HG03457 (cell line): ENCODE data around the gene MEG3.
"Not testable (repeated sequence)": the region's sequence is repeated elsewhere in the genome, so short reads cannot be mapped to it uniquely, and the experiment has no call there.

Source experiments
- ATAC-seq: cut with Tn5 transposase; IDR thresholded peaks from one replicate; pipeline ENCODE4 v1.9.1; 2021; ENCODE audit warnings: moderate number of reproducible peaks; ENCODE audit not compliant: unreplicated experiment

MEG3 gene

DNA sequence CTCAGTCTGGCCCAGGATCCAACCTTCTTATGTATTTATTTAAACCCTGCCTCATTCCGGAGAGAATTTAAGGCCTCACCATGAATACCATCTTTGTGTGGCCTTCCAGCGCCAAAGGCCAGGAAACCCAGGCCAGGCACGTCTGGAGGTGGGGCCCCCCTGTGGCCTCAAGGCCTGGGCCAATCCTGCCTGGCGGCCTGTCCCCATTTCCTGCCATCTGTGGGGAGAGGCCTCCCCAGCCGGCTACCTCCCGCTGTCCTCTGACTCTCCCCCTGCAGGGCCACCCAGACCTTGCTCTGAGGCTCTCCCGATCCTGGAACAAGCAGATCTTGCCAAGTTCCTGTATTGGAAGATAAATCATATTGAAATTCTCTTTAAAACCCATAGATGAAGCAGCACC lies 37.4 kb upstream of the MEG3 start:
- ATAC-seq = no peak

DNA sequence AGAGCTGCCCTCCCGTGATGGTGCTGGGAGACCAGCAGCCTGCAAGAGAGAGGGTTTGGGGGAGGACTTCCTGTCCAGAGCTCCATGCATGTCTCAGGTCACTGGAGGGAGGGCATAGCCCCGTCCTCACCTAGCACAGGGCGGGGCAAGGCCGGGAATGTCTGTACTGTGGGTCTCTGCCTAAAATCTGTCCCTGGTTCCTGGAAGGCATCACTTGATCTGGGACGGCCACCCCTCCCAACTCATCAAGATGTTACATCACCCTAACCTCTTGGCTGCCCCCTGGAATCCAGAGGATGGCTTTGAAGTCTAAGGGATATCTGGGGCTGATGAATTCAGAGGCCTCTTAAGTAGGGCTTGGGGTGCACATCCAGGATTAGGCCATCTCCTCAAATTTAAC lies 37.0 kb upstream of the MEG3 start:
- ATAC-seq = no peak

DNA sequence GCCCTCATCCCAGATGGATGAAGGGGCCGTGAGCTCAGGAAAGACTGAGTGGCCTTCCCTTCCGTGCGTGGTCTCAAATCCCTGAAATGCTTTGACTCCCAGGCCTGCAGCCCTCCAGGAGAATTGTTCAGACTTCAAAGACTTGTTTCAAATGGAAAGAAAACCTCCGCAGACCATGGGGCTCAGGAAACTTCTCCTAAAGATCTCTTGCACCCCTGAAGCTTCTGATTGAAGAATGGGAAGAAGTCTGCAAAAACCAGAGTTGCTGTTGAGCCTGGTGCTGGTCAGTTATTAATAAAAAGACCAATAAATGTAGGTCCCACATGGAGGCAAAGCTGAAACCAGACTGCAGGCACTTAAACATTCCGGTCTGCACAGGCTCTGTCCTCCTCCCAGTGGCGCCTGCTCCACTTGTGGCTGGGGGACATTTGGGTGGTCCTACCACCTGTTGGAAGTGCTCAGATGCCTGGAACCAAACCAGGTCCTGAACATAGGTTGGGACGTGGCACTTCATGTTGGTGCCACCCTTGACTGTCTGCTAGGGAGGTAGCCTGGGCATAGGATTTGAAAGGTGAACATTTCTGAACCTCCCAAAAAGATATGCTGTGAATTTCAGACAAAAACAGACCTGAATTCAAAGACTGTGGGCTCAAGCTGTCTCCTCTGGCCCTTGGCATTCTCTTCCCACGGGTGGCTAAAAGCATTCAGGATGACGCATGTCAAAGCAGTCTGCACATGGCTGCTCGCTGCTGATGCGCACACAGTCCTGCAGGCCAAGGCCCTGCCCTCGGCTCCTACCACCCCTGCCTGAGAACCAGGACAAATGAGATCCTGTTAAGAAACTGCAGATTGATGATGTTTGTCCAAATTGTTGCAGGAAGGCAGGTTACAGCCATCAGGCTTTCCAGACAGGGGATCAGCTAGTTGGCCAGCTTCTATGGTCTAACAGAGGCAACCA lies 36.2 kb upstream of the MEG3 start:
- ATAC-seq = no peak

DNA sequence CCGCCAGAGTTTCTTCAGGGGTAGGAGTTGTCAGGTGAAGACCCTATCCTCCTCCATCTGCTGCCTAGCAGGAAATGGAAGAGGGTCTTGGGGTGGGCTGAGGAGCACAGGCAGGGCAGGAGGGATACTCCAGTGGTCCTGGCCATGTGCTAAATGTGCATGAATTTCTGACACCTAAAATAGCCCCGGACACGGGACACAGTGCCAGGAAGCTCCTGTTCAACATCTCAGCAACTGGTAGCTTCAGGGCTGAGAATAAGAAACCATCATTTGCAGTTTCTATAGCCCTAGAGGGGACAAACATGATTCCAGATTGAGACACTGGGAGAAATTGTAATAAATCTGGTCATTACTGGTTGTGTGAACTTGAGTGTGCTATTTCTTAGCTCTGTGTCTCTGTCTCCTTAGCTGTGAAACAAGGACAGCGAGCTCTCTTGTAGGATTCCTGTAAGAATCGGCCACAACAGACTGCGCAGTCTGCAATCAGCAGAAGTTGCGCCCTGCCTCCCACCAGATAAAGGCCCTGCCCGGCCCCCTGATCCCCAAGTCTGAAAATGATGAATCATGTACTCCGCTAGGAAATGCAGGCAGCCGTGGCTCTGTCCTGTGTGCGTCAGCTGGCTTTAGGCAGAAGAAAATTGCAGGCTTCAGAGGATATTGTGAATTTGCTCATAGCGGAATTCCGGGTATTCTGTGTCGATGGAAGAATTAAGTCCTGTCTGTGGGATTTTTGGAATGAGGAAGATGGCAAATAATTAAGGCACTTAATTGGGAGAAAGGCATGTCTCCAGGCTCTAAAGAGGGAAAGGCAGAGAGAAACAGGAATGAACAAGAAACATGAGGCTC lies 35.2 kb upstream of the MEG3 start:
- ATAC-seq = no peak

DNA sequence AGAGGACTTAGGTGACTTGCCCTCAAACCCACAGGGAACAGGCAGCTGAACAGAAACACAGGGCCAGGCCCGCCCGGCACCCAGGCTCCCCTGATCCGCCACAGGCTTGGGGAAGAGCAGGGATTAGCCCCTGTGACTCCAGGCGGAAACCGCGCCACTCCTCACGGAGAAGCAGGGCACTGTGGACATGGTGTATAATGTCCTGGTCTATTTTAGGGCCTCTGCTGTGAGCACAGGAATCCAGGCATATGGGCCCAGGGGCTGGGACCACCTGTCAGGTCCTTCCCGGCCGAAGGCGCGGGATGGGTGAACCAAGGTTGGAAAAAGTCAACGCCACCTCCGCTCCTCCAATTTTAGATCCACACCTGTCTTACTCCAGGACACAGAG lies 34.6 kb upstream of the MEG3 start:
- ATAC-seq = no peak

DNA sequence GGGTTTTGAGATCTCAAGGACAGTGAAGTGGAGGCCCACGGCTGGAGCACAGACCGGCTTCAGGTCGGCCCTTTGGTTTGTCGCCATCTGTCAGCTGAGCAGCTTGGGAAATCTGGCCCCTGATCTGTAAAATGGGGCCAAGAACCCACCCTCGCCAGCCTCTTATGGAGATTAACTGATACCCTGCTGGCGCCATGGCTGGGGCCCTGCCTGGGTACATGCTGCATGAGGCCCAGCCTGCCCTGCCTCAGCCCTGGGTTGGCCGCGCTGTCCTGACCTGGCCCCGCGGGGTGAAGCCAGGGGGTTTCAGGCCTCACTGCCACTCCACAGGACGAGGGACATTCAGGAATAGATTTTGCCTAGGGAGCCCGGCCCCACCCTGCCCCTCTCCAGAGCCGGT lies 33.9 kb upstream of the MEG3 start:
- no peak for ATAC-seq

DNA sequence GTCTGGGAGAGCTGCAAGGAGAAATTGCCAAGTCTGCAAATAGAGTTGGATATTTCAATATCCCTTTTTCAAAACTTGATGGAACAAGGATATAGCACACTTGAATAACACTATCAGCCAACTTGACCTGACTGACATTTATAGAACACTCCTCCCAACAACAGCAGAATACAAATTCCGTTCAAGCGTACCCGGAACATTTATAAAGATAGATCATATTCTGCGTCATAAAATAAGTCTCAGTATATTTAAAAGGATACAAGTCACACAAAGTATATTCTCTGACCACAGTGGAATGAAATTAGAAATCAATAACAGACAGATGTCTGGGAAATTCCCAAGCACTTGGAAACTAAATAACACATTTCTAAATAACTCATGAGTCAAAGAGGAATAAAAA lies 29.0 kb upstream of the MEG3 start:
- ATAC-seq = no peak

DNA sequence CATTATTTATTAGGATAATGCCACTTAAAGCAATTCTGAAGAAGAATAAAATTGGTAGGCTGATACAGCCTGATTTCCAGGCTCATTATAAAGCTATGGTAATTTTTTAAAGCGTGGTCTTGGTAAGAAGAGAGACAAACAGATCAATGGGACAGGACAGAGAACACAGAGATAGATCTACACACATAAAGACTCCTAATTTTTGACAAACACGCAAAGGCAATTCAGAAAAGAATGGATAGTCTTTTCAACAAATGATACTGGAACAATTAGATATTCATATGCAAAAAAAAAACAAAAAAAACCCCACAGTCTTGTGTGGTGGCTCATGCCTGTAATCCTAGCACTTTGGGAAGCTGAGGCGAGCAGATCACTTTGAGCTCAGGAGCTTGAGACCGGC lies 25.9 kb upstream of the MEG3 start:
- ATAC-seq = no peak

DNA sequence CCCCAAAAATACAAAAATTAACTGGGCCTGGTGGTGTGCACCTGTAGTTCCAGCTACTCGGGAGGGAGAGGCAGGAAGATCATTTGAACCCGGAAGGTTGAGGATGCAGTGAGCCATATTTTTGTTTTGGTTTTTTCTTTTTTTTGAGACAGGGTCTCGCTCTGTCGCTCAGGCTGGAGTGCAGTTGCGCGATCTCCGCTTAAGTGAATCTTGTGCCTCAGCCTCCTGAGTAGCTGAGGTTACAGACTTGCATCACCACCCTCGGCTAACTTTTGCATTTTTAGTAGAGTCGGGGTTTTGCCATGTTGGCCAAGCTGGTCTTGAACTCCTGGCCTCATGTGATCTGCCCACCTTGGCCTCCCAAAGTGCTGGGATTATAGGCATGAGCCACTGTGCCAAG lies 24.5 kb upstream of the MEG3 start:
- not testable (repeated sequence) for ATAC-seq

DNA sequence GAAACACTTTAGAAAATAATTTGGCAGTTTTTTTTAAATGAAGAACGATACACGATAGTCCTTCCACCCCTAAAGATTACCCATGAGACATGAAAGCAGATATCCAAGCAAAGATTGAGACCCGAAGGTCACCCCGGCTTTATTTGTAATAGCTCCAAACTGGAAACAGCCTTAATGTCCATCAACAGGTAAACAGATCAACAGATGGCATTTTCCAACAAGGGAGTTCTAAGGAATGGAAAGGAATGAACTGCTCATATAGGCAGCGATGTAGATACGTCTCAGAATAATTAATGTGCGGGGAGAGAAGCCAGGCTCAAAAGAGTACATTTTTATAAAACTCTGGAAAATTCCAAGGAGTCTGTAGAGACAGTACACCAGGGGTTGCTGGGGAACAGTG lies 23.7 kb upstream of the MEG3 start:
- ATAC-seq = no peak

DNA sequence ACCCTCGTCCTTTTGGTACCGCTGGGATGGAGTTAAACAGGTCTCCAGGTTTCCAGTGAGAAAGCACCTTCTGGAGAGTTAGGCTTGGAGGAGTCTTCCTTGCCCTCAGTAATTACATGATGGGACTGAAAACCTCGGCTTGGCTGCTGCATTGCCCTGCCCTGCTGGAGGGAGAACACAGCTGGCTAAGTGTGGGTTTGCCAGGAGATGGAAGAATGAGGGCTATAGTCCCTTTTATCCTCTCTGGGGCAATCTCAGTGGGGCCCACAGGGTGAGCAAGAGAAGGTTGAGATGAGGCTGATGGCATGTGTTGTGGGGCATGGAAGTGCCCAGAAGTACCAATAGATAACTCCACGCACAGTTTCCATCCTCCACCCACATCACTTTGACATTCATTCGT lies 23.2 kb upstream of the MEG3 start:
- no peak for ATAC-seq

DNA sequence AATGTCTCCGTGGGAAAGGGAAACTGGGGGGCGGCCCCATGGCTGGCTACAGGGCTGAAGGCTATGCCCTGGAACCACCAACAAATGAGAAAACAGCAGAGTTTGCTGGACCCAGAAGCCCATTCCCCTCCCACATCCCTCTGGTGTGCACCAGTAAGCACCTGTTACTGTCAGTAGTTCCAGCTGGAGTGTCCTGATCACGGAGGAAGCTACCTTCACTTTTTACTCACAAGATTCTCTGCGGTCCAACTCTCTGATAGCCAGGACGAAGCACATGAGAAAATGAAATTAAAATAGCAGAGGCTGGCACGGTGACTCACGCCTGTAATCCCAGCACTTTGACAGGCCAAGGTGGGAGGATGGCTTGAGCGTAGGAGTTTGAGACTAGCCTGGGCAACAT lies 22.7 kb upstream of the MEG3 start:
- ATAC-seq = no peak

DNA sequence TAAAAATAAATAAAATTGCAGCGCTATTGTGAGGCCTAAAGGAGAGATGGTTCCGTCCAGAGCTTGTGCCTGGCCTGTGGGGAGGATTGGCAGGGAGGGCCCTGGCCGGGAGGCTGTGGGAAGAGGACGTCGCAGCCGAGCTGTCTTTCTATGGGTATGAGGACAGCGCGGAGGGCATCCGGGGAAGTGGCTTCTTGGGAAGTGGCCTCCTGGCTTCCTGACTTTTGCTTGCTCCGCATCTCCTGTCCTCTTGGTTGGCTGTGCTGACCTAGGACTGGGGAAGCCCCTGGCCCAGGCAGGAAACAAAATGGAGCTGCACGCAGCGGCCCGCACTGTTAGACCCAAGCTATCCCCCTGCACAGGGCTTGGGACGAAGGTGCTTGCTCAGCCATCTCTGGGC lies 22.2 kb upstream of the MEG3 start:
- no peak for ATAC-seq

DNA sequence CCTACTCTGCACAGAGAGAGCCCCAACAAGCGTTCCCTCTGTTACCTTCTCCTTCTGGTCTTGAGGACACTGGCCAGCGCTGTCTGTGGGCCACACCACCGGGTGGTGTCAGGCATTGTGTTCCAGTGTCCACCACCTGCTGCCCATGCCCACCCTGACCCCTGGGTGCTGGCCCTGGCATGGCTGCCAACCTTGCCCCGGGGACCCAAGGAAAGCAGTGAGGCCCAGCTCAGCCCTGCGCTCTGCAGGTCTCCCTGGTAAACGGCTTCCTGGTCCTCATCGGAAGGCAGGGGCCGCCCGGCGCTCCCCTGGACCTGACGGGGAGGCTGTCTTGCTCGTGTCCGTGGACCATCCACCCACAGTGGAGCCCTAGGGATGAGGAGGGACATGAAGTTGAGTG lies 21.8 kb upstream of the MEG3 start:
- no peak for ATAC-seq

DNA sequence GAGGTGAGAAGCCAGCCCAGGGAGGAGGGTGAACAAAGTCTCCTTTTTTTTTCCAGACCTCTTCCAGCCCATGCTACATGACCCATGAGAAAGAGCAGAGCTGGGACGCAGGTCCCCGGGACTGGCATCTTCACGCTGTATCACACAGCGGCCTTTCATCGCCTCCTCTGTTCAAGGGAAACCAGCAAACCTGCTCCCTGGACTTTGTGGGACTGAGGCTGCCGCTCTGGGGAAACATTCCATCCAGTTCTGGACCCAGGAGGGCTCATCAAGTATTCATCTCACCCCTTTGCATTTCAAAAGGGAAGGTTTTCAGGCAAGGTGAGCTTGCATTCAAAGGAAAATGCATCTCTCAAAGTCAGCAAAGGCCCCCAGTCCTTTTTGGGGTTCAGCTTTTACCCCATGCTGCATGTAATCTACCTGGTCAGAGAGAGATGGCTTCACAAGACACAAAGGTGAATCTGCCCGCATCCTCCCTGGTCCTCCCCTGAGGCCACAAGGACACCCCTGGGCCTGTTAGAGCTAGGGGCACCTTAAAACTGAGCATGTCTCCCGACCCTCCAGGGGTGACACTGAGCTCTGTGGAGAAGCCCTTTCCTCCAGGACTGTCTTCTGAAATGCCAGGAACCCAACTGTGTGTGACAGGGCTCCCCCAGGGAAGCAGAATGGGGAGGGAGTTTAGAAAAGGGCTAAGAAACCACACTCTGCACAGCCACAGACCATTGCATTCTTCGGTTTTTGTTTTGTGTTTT lies 21.2 kb upstream of the MEG3 start:
- ATAC-seq = no peak

DNA sequence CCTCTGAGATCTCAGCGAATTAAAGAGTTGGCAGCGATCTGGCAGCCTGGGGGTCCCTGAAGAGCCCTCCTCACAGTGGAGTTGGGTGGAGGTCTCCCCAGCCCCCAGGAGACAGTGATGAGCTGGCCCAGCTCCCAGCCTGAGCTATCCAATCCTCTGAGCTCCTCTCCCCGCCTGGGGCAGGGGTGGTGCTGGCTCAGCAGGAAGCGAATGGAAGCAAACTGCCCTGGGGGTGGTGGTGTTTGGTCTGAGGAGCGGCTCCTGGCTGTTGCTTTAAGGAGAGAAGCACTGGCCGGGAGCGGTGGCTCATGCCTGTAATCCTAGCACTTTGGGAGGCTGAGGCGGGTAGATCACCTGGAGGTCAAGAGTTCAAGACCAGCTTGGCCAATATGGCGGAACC lies 19.5 kb upstream of the MEG3 start:
- no peak for ATAC-seq

DNA sequence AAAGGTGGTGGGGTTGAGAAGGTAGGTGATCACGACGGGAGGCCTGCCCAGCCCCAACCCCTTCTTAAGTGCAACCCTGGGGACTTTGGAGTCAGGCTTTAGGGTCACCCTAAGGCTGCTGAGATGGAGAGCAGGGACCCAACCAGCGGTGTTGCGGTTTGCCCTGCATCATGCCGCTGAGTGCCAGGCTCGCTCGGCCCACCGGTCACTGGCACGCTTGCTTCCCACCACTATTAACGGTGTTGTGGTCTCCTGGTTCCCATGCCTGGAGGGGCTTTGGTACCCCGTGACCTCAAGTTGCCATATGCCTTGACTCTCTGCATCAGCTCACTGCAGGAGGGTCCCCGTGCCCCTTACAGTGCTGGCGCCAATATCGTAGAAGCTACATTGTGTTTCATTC lies 18.4 kb upstream of the MEG3 start:
- ATAC-seq = no peak

DNA sequence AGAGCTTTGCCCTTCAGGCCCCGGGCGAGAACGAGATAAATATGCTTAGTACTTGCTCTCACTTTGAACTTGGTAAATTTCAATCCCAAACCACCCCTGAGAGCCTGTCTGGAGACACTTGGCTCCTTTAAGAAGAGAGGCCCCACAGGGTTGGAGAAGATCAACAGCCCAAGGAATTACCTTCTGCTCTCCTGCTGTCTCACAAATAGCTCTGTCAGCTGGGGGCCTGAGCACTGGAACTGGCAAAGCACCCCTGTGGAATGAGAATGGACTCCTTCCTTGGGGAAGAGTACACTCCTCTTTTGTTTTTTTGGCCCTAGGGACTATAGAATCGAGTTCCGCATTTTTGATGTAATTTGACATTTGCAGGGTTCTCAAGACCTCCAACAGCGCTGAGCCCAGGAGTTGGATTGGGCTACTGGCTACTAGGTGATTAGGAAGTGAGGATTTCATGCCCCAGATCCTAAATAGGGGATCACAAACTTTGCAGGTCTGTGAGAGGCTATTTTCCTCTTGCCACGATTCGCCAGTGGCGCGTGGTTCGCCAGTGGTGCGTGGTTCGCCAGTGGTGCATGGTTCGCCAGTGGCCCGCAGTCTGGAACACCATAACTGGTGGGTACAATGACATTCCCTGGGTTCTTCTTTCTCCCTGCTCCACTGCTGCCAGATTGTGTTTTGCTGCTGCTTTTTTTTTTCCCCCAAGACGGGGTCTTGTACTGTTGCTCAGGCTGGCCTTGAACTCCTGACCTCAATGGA lies 17.8 kb upstream of the MEG3 start:
- ATAC-seq = no peak

DNA sequence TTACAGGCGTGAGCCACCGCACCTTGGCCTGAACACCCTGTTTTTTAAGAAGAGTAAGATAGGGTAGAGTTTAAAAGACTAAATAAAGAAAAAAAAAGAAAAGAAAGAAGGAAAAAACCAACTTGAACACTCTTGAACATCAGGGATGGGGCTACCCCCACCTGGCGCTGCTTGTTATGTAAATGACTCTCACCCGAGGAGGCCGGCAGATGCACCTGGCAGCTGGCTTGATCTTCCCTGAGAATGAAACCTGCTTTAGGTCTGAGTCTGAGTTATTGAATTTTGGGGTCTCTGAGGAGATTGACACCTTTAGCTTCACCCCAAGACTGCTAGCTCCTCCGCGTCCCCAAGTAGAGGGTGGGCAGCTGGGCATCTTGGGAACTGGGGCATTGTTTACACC lies 15.5 kb upstream of the MEG3 start:
- ATAC-seq = no peak

DNA sequence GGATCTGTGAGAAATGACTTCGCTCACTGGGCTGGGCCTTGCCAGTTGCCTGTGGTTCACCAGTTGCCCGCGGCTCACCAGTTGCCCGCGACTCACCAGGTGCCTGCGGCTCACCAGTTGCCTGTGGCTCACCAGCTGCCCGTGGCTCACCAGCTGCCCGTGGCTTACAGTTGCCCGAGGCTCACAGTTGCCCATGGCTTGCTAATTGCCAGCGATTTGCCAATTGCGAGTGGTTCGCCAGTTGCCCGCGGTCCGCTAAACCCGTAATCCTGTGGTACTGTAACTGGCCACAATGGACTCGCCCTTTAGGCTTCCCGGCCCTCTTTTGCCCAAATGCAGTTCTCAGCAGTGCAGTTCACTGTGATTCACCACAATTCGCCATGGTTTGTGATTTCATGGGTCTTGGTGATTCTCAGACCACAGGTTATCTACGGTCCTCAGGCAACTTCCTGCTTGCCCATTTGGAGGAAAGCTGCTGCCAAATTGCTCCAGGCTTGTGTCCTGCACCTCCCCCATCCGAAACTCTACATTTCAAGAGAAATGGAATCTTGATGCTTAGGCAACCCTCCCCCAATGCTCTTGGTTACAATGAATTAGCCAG lies 15.0 kb upstream of the MEG3 start:
- ATAC-seq = no peak
